IPS DF 4.7 (cell line): ENCODE measurements around the gene BIRC5.

ENCODE experiments used
- DNase-seq: peaks from one replicate; pipeline ENCODE4 v3.0.0-alpha.2; 2013; ENCODE audit warnings: low spot score; ENCODE audit errors: extremely low read depth

The BIRC5 gene

GRCh38 chr17:78272914-78273258 is 58.8 kb downstream of the BIRC5 start:
- no peak for DNase-seq

DNA sequence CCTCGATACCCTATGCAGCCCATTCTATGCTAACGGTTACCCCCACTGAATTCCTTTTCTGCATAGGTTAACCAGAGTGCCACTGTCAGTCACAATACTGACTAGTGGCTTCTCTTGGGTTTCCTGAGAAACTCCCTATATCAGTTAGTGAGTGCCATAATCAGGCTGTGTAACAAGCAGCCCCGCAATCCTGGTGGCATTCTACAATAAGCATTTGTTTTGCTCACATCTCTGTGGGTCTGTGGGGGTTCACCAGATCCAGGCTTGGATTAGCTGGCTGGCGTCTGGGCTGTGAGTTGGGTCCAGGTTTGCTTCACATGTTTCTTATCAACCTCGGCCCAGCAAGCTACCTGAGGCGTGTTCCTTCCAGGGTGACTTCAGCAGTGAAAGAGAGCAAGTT is 59.8 kb downstream of the BIRC5 start:
- no peak for DNase-seq
